Astrocyte (in vitro differentiated cells and primary cell): ENCODE measurements around the gene TPH2.

Source experiments
- EZH2 ChIP-seq: IDR thresholded peaks from 2 replicates; pipeline ENCODE4 v1.6.1; 2012; ENCODE audit warnings: mild to moderate bottlenecking, low read length, inconsistent platforms; ENCODE audit not compliant: insufficient read depth
- TF ChIP-seq, protein P1 (sequence below): IDR thresholded peaks from 2 replicates; pipeline ENCODE4 v1.5.1; 2011; ENCODE audit warnings: low read depth, mild to moderate bottlenecking, inconsistent platforms, low read length, moderate library complexity; ENCODE audit not compliant: insufficient read depth

DNA sequence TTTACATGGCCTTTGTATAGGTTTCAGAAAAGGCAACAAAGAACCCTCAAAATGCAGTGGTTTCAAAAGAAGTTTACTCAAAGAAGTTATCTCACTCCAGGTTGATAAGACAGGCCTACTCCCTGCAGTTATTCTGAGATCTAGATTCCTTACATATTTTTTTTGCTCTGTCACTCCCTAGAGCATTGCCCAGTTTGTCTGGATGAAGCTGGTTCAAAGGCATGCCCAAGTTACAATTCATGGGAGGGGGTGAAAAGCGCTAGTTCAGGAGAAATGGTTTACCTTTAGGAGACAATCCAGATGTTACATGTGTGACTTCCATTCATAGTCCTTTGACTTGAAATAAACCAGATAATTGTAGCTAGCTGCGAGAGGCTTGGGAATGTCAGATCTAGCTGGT, 115.0 kb downstream of the TPH2 start:
- TF ChIP-seq, protein P1, sequence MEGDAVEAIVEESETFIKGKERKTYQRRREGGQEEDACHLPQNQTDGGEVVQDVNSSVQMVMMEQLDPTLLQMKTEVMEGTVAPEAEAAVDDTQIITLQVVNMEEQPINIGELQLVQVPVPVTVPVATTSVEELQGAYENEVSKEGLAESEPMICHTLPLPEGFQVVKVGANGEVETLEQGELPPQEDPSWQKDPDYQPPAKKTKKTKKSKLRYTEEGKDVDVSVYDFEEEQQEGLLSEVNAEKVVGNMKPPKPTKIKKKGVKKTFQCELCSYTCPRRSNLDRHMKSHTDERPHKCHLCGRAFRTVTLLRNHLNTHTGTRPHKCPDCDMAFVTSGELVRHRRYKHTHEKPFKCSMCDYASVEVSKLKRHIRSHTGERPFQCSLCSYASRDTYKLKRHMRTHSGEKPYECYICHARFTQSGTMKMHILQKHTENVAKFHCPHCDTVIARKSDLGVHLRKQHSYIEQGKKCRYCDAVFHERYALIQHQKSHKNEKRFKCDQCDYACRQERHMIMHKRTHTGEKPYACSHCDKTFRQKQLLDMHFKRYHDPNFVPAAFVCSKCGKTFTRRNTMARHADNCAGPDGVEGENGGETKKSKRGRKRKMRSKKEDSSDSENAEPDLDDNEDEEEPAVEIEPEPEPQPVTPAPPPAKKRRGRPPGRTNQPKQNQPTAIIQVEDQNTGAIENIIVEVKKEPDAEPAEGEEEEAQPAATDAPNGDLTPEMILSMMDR: no peak
- TF ChIP-seq EZH2: no peak
